WTC11 (cell line): ENCODE results near the gene LYL1.

ENCODE experiments used
- E2F4 ChIP-seq: sonication (generic); formaldehyde crosslinking; IDR thresholded peaks from 2 replicates; pipeline ENCODE4 v1.8.1; 2022; ENCODE audit warnings: low read depth, mild to moderate bottlenecking, moderate library complexity, missing genetic modification reagents, borderline replicate concordance
- JUN ChIP-seq: sonication (generic); formaldehyde crosslinking; IDR thresholded peaks from 2 replicates; pipeline ENCODE4 v1.8.0; 2023; ENCODE audit warnings: mild to moderate bottlenecking, missing genetic modification reagents
- PREB ChIP-seq: sonication (generic); formaldehyde crosslinking; IDR thresholded peaks from 2 replicates; pipeline ENCODE4 v1.8.1; 2022; ENCODE audit warnings: mild to moderate bottlenecking, missing genetic modification reagents, moderate library complexity, borderline replicate concordance
- ZNF416 ChIP-seq: fragments of 250-450 bp; sonication (Bioruptor Pico); IDR thresholded peaks from 2 replicates; pipeline ENCODE4 v1.9.0; 2021; ENCODE audit warnings: mild to moderate bottlenecking, inconsistent platforms
- TF ChIP-seq, protein P1 (sequence below): sonication (generic); formaldehyde crosslinking; IDR thresholded peaks from 2 replicates; pipeline ENCODE4 v1.8.1; 2023; ENCODE audit warnings: mild to moderate bottlenecking, missing genetic modification reagents, moderate library complexity

DNA sequence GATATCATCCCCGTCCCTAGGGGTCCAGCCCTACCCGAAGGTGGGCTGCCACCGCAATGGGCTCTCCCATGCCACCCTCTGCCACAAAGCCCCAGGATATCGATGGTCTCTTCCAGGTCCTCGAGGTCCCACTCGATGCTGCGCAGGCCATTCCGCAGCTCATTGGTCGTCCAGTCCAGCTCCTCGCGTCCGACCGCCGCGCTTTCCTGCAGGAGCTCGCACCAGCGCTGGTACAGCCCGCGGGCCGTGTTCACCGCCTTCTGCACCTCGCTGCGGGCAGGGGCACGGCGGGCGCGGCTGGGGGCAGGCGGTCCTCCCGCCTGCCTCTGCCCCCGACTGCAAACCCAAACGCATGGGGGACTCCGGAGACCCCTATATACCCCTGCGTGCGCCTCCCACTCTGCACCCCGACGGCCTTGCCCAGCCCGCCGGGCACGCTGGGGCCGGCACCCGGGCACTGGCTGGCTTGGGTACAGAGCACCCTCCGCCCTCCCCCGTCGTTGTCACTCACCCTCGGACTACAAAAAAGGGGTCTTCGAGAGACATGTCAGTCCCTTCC, 47.0 kb upstream of the LYL1 start:
- no peak for TF ChIP-seq E2F4
- no peak for TF ChIP-seq PREB (CRISPR knock-in tag)
- TF ChIP-seq, protein P1, sequence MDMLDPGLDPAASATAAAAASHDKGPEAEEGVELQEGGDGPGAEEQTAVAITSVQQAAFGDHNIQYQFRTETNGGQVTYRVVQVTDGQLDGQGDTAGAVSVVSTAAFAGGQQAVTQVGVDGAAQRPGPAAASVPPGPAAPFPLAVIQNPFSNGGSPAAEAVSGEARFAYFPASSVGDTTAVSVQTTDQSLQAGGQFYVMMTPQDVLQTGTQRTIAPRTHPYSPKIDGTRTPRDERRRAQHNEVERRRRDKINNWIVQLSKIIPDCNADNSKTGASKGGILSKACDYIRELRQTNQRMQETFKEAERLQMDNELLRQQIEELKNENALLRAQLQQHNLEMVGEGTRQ (CRISPR knock-in tag) = no peak
- TF ChIP-seq ZNF416 (CRISPR knock-in tag) = no peak
- TF ChIP-seq JUN = no peak
